GM12878 (cell line): ENCODE results near the gene MAT2B. TPM values are rescaled to one million over a fixed set of nuclear protein-coding genes. Genes with fewer than 3 reads are reported as not detected.

Experiments
- ATF7 ChIP-seq: fragments of 450-650 bp; IDR thresholded peaks from 2 replicates; pipeline ENCODE4 v1.6.1; 2016; ENCODE audit warnings: low read depth, mild to moderate bottlenecking
- EP300 ChIP-seq, 2 experiments: fragments of 150-350 bp in 1 of 2; IDR thresholded peaks; 2 replicates each; pipeline ENCODE4 v1.6.1; 2011 to 2012; ENCODE audit warnings: low read depth in 2 of 2, low read length in 2 of 2, borderline replicate concordance in 1 of 2, improper control_type of control experiment in 1 of 2, inconsistent platforms in 1 of 2; ENCODE audit not compliant: control insufficient read depth in 1 of 2
- ETV6 ChIP-seq, 2 experiments: fragments of 450-650 bp in 1 of 2; IDR thresholded peaks in 1 of 2; conservative IDR thresholded peaks in 1 of 2; 2 replicates each; pipeline ENCODE4 v1.6.1; 2014; ENCODE audit warnings: antibody characterized with exemption in 1 of 2, borderline replicate concordance in 1 of 2, low read depth in 1 of 2, mild to moderate bottlenecking in 1 of 2, moderate library complexity in 1 of 2
- GATAD2B ChIP-seq: fragments of 450-650 bp; conservative IDR thresholded peaks from 2 replicates; pipeline ENCODE4 v1.6.1; 2017; ENCODE audit warnings: low read depth, mild to moderate bottlenecking, moderate library complexity
- HCFC1 ChIP-seq: fragments of 150-350 bp; IDR thresholded peaks from 2 replicates; pipeline ENCODE4 v1.6.1; 2014; ENCODE audit warnings: low read length
- HDGF ChIP-seq: fragments of 450-650 bp; IDR thresholded peaks from 2 replicates; pipeline ENCODE4 v1.6.1; 2016; ENCODE audit warnings: antibody characterized with exemption
- POLR2A ChIP-seq: IDR thresholded peaks from 2 replicates; pipeline ENCODE4 v1.6.1; 2011; ENCODE audit warnings: low read depth, mild to moderate bottlenecking, low read length
- TARDBP ChIP-seq: IDR thresholded peaks from 2 replicates; pipeline ENCODE4 v1.6.1; 2016; ENCODE audit warnings: borderline replicate concordance
- YY1 ChIP-seq: IDR thresholded peaks from 2 replicates; pipeline ENCODE4 v1.6.1; 2011; ENCODE audit warnings: low read depth, mild to moderate bottlenecking, low read length
- ZNF207 ChIP-seq: fragments of 450-650 bp; IDR thresholded peaks from 2 replicates; pipeline ENCODE4 v1.6.1; 2014; ENCODE audit warnings: antibody characterized with exemption, mild to moderate bottlenecking, borderline replicate concordance
- polyA plus RNA-seq, 11 experiments: library from polyadenylated mRNA; depleted of rRNA in 4 of 11; unstranded in 6 of 11; stranded (reverse) in 5 of 11; fragments of >200 nt; fragmentation: Nextera tagmentation in 4 of 11; fragmentation: Illumina TruSeq in 1 of 11; extraction: Ambion mirVana in 4 of 11; extraction: Trizol in 1 of 11; gene quantifications; 1 replicate in 1 of 11; 2 replicates in 10 of 11; pipeline versions ENCODE4 v1.2.1 to v1.2.3, GENCODE V29; 2011 to 2016; ENCODE audit warnings: inconsistent platforms in 2 of 11, missing spikeins in 2 of 11, low read depth in 1 of 11
- total RNA-seq, 4 experiments: library from RNA; depleted of rRNA in 3 of 4; stranded (reverse); fragments of >200 nt in 3 of 4; fragmentation: Illumina TruSeq in 1 of 4; extraction: Trizol in 1 of 4; gene quantifications; 2 replicates each; pipeline versions ENCODE4 v1.2.1 to v1.2.3, GENCODE V29; 2013 to 2021
- TF ChIP-seq, protein P1 (sequence below): fragments of 450-650 bp; IDR thresholded peaks from 2 replicates; pipeline ENCODE4 v1.6.1; 2017; ENCODE audit warnings: mild to moderate bottlenecking, moderate library complexity
- TF ChIP-seq, protein P2 (sequence below): fragments of 450-650 bp; IDR thresholded peaks from 2 replicates; pipeline ENCODE4 v1.6.1; 2016; ENCODE audit warnings: mild to moderate bottlenecking, moderate library complexity, borderline replicate concordance
- TF ChIP-seq, protein P3 (sequence below): fragments of 450-650 bp; IDR thresholded peaks from 2 replicates; pipeline ENCODE4 v1.6.1; 2017; ENCODE audit warnings: mild to moderate bottlenecking
- TF ChIP-seq, protein P4 (sequence below): fragments of 450-650 bp; IDR thresholded peaks from 2 replicates; pipeline ENCODE4 v1.6.1; 2017; ENCODE audit warnings: borderline replicate concordance
- TF ChIP-seq, protein P5 (sequence below): fragments of 450-650 bp; IDR thresholded peaks from 2 replicates; pipeline ENCODE4 v1.6.1; 2017; ENCODE audit warnings: low read depth, mild to moderate bottlenecking, moderate library complexity

MAT2B gene
- total and polyA plus RNA-seq, 10 of the 15 experiments (the other 5 are each of a cell fraction or from before 2014, with no cell fraction given) = 43.2 to 122 (median 63.7) TPM

DNA sequence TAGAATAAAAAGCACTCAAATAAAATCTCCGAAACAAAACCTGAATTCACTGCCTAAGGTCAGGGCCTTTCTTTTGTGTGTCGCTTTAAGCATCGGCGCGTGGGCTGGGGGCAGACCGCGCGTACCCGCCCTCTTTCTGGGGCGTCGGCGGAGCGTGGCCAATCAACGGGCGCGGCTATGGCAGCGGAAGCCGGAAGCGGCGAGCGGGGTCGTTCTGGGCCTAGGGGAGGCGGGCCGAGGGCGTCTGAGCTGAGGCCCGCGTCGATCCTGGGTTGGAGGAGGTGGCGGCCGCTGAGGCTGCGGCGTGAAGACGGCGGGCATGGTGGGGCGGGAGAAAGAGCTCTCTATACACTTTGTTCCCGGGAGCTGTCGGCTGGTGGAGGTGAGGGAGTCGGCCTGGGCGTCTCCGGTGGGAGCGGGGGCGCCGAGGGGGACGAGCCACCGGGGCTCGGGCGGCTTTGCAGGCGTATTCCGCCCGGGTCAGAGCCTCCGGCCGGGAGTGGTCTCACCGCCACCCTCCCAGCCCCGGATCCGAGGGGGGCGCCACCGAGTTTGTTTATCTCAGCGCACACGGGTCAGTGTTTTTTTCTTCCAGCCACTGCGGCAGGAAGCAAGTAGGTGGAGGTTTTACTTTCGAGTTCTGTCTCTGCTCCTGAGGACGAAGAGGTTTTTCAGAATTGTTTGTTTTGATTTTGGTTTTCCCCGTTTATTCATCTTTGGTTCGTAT, at the start of gene MAT2B (continued):
- TF ChIP-seq, protein P1, sequence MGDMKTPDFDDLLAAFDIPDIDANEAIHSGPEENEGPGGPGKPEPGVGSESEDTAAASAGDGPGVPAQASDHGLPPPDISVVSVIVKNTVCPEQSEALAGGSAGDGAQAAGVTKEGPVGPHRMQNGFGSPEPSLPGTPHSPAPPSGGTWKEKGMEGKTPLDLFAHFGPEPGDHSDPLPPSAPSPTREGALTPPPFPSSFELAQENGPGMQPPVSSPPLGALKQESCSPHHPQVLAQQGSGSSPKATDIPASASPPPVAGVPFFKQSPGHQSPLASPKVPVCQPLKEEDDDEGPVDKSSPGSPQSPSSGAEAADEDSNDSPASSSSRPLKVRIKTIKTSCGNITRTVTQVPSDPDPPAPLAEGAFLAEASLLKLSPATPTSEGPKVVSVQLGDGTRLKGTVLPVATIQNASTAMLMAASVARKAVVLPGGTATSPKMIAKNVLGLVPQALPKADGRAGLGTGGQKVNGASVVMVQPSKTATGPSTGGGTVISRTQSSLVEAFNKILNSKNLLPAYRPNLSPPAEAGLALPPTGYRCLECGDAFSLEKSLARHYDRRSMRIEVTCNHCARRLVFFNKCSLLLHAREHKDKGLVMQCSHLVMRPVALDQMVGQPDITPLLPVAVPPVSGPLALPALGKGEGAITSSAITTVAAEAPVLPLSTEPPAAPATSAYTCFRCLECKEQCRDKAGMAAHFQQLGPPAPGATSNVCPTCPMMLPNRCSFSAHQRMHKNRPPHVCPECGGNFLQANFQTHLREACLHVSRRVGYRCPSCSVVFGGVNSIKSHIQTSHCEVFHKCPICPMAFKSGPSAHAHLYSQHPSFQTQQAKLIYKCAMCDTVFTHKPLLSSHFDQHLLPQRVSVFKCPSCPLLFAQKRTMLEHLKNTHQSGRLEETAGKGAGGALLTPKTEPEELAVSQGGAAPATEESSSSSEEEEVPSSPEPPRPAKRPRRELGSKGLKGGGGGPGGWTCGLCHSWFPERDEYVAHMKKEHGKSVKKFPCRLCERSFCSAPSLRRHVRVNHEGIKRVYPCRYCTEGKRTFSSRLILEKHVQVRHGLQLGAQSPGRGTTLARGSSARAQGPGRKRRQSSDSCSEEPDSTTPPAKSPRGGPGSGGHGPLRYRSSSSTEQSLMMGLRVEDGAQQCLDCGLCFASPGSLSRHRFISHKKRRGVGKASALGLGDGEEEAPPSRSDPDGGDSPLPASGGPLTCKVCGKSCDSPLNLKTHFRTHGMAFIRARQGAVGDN = no peak
- TF ChIP-seq, protein P2, sequence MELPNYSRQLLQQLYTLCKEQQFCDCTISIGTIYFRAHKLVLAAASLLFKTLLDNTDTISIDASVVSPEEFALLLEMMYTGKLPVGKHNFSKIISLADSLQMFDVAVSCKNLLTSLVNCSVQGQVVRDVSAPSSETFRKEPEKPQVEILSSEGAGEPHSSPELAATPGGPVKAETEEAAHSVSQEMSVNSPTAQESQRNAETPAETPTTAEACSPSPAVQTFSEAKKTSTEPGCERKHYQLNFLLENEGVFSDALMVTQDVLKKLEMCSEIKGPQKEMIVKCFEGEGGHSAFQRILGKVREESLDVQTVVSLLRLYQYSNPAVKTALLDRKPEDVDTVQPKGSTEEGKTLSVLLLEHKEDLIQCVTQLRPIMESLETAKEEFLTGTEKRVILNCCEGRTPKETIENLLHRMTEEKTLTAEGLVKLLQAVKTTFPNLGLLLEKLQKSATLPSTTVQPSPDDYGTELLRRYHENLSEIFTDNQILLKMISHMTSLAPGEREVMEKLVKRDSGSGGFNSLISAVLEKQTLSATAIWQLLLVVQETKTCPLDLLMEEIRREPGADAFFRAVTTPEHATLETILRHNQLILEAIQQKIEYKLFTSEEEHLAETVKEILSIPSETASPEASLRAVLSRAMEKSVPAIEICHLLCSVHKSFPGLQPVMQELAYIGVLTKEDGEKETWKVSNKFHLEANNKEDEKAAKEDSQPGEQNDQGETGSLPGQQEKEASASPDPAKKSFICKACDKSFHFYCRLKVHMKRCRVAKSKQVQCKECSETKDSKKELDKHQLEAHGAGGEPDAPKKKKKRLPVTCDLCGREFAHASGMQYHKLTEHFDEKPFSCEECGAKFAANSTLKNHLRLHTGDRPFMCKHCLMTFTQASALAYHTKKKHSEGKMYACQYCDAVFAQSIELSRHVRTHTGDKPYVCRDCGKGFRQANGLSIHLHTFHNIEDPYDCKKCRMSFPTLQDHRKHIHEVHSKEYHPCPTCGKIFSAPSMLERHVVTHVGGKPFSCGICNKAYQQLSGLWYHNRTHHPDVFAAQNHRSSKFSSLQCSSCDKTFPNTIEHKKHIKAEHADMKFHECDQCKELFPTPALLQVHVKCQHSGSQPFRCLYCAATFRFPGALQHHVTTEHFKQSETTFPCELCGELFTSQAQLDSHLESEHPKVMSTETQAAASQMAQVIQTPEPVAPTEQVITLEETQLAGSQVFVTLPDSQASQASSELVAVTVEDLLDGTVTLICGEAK = peak; percentile 76; the same call in 1 of the 2 replicates
- TF ChIP-seq YY1 = peak; percentile 64
- TF ChIP-seq EP300 (IDR thresholded peaks at IDR 0.05; ENCODE audit: borderline replicate concordance in 1 of 2, control insufficient read depth in 1 of 2, low read depth in 2 of 2, low read length in 2 of 2) = peak; percentile 39 to 52; a peak in 2 of 4 replicates
- TF ChIP-seq, protein P3, sequence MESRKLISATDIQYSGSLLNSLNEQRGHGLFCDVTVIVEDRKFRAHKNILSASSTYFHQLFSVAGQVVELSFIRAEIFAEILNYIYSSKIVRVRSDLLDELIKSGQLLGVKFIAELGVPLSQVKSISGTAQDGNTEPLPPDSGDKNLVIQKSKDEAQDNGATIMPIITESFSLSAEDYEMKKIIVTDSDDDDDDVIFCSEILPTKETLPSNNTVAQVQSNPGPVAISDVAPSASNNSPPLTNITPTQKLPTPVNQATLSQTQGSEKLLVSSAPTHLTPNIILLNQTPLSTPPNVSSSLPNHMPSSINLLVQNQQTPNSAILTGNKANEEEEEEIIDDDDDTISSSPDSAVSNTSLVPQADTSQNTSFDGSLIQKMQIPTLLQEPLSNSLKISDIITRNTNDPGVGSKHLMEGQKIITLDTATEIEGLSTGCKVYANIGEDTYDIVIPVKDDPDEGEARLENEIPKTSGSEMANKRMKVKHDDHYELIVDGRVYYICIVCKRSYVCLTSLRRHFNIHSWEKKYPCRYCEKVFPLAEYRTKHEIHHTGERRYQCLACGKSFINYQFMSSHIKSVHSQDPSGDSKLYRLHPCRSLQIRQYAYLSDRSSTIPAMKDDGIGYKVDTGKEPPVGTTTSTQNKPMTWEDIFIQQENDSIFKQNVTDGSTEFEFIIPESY = no peak
- TF ChIP-seq ETV6 (conservative IDR thresholded peaks at IDR 0.05 in 1 of 2, IDR thresholded peaks at IDR 0.05 in 1 of 2; ENCODE audit: borderline replicate concordance in 1 of 2, low read depth in 1 of 2) = peak in 1 of 2 experiments; percentile 59; a peak in 1 of 4 replicates
- TF ChIP-seq HCFC1 = peak; percentile 27; the same call in 1 of the 2 replicates
- TF ChIP-seq GATAD2B = peak; percentile 95
- TF ChIP-seq POLR2A = peak; percentile 98
- peak; percentile 86 for TF ChIP-seq ZNF207
- peak; percentile 68; the same call in 1 of the 2 replicates for TF ChIP-seq TARDBP
- TF ChIP-seq HDGF = peak; percentile 81; the same call in 1 of the 2 replicates
- TF ChIP-seq, protein P4, sequence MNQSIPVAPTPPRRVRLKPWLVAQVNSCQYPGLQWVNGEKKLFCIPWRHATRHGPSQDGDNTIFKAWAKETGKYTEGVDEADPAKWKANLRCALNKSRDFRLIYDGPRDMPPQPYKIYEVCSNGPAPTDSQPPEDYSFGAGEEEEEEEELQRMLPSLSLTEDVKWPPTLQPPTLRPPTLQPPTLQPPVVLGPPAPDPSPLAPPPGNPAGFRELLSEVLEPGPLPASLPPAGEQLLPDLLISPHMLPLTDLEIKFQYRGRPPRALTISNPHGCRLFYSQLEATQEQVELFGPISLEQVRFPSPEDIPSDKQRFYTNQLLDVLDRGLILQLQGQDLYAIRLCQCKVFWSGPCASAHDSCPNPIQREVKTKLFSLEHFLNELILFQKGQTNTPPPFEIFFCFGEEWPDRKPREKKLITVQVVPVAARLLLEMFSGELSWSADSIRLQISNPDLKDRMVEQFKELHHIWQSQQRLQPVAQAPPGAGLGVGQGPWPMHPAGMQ = no peak
- TF ChIP-seq ATF7 = peak; percentile 55
- TF ChIP-seq, protein P5, sequence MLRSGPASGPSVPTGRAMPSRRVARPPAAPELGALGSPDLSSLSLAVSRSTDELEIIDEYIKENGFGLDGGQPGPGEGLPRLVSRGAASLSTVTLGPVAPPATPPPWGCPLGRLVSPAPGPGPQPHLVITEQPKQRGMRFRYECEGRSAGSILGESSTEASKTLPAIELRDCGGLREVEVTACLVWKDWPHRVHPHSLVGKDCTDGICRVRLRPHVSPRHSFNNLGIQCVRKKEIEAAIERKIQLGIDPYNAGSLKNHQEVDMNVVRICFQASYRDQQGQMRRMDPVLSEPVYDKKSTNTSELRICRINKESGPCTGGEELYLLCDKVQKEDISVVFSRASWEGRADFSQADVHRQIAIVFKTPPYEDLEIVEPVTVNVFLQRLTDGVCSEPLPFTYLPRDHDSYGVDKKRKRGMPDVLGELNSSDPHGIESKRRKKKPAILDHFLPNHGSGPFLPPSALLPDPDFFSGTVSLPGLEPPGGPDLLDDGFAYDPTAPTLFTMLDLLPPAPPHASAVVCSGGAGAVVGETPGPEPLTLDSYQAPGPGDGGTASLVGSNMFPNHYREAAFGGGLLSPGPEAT = peak; percentile 79
